HFFc6 (cell line): ENCODE results near the gene NFATC3. TPM values are rescaled to one million over a fixed set of nuclear protein-coding genes. Genes with fewer than 3 reads are reported as not detected.
A peak's percentile ranks its signal among the peaks of the same experiment; 100 is the strongest.

Experiments used
- DNase-seq: peaks from one replicate; pipeline ENCODE4 v3.0.0-alpha.2; 2018
- H3K27ac Mint-ChIP-seq: 2 replicates; pipeline ENCODE4 v1.8.0; 2020; ENCODE audit warnings: mild to moderate bottlenecking, mixed read lengths
- H3K27me3 Mint-ChIP-seq: 2 replicates; pipeline ENCODE4 v1.8.0; 2021; ENCODE audit warnings: mild to moderate bottlenecking, moderate library complexity, mixed read lengths; ENCODE audit not compliant: insufficient read depth
- H3K36me3 Mint-ChIP-seq: 2 replicates; pipeline ENCODE4 v1.8.0; 2021; ENCODE audit warnings: low read depth, mixed read lengths
- H3K4me1 Mint-ChIP-seq: 2 replicates; pipeline ENCODE4 v1.8.0; 2020; ENCODE audit warnings: low read depth, mixed read lengths
- H3K4me3 Mint-ChIP-seq: 2 replicates; pipeline ENCODE4 v1.8.0; 2020; ENCODE audit warnings: mild to moderate bottlenecking, moderate library complexity, mixed read lengths
- H3K9me3 Mint-ChIP-seq: 2 replicates; pipeline ENCODE4 v1.8.0; 2020; ENCODE audit warnings: mild to moderate bottlenecking, mixed read lengths
- CTCF ChIP-seq: fragments of 200-600 bp; sonication (generic); IDR thresholded peaks from 2 replicates; pipeline ENCODE4 v1.5.0; 2021; ENCODE audit warnings: antibody characterized with exemption, mild to moderate bottlenecking
- total RNA-seq, 6 experiments: library from RNA; stranded (reverse); fragmentation: NEBNext Ultra II Directional; extraction: Animal tissue kit (Norgen Biotek cat#: 25700); gene quantifications; 2 replicates in 1 of 6; 3 replicates in 5 of 6; pipeline ENCODE4 v1.2.3, GENCODE V29; 2021

NFATC3 gene
- total RNA-seq, 6 experiments from 2014 or later: 17.2 to 20.7 (median 19.9) TPM

GRCh38 chr16:68219725-68220351 is 134.7 kb downstream of the NFATC3 start:
- H3K27ac Mint-ChIP-seq: no peak overlapping the region; the same call in 1 of the 2 replicates
- no peaks in the 10 kb centered on the region for H3K9me3 Mint-ChIP-seq
- TF ChIP-seq CTCF: no peak
- DNase-seq: no peak
- H3K4me1 Mint-ChIP-seq: 0 out of 2 replicates have a peak, but pooled peaks cover 4% of the 10 kb centered on the region
- H3K27me3 Mint-ChIP-seq: no peaks in the 10 kb centered on the region; the same call in 1 of the 2 replicates
- no peak overlapping the region for H3K4me3 Mint-ChIP-seq
- no peaks in the 10 kb centered on the region for H3K36me3 Mint-ChIP-seq

- no peak for DNase-seq
- H3K4me3 Mint-ChIP-seq: no peak overlapping the region
These were observed 137.9 kb downstream of the NFATC3 start for GRCh38 chr16:68223072-68223471.

GRCh38 chr16:68226116-68226515 is 140.9 kb downstream of the NFATC3 start:
- no peaks in the 10 kb centered on the region; the same call in 1 of the 2 replicates for H3K27me3 Mint-ChIP-seq
- no peak overlapping the region for H3K27ac Mint-ChIP-seq
- no peak for DNase-seq
- TF ChIP-seq CTCF: no peak
- H3K9me3 Mint-ChIP-seq: no peaks in the 10 kb centered on the region
- no peak overlapping the region for H3K4me3 Mint-ChIP-seq
- H3K4me1 Mint-ChIP-seq: peaks cover 19% of the 10 kb centered on the region
- H3K36me3 Mint-ChIP-seq: no peaks in the 10 kb centered on the region

More at GRCh38 chr16:68223072-68223471, 137.9 kb downstream of the NFATC3 start:
- H3K9me3 Mint-ChIP-seq: no peaks in the 10 kb centered on the region
- no peaks in the 10 kb centered on the region for H3K36me3 Mint-ChIP-seq
- no peak for TF ChIP-seq CTCF
- peaks cover 16% of the 10 kb centered on the region for H3K4me1 Mint-ChIP-seq
- no peak overlapping the region for H3K27ac Mint-ChIP-seq
- no peaks in the 10 kb centered on the region; the same call in 1 of the 2 replicates for H3K27me3 Mint-ChIP-seq

DNA sequence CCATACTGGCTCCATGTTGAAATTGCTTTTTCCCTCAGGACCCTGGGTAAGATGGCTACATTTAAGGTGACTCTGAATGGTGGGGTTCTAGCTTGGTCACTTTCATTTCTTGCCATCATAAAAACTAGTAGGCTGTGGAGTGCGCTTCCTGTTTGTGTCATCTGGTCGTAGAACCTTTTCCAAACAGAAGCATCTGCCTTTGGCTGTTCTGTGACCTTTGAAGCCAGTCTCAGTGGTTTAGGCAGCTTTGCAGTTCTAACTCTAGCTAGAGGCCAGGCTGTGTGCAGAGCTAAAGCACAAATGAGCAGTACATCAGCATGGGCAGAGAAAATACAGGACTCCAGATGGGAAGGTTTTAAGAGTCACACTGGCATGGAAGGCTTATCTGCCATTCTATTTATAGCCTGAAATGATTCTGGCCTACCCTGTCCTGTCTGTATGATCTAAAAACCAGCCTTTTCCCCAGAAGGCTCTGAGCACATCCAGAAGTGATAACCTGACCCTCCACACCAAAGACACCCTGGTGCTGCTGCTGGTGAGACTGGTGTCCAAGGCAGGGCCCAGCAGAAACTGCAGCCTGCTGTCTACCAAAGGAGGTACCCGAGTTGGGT is 142.1 kb downstream of the NFATC3 start:
- Mint-ChIP-seq H3K27me3 (peaks cover 1% of the 10 kb centered on the region; the same call in 1 of the 2 replicates), H3K4me1 (peaks cover 19% of the 10 kb centered on the region), H3K4me3 (no peak overlapping the region), H3K36me3 (no peaks in the 10 kb centered on the region), H3K27ac (peak overlapping the region; percentile 45; the same call in 1 of the 2 replicates), H3K9me3 (no peaks in the 10 kb centered on the region)
- no peak for DNase-seq
- TF ChIP-seq CTCF: no peak

DNA sequence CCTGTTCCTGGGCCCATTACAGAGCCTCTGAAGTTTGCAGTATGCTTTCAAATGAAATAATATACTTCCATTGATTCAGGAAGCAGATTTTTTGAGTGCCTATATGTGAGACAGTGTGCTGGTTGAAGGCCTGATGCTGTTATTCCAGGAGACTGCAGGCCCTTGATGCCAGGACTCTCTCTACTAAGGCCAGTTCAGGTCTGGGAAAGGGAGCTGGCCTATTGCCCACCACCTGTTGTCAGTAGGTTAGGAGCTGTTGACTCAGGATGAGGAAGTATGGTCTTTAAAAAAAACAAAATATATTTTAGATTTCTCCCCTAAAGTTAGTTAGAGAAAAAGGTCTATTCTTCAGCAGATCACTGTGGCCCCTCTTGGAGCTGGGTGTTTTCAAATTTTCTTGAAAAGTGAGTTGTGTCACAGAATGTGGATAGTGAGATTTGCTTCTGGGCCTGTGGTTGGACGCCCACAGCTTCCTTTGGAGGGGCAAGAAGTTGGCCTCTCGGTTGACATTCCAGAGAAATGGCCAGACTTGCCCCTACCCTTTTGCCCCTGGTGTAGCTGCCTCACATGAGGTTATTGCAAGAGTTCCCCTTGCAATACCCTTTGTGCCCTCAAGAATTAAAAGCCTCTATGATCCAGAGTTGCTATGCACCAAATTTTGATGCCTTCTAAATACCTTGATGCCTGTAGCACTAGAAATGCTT is 142.8 kb downstream of the NFATC3 start:
- H3K27ac Mint-ChIP-seq: no peak overlapping the region
- H3K4me3 Mint-ChIP-seq: no peak overlapping the region
- TF ChIP-seq CTCF: peak; percentile 23; the same call in 1 of the 2 replicates
- H3K36me3 Mint-ChIP-seq: no peaks in the 10 kb centered on the region
- peaks cover 1% of the 10 kb centered on the region; the same call in 1 of the 2 replicates for H3K27me3 Mint-ChIP-seq
- H3K4me1 Mint-ChIP-seq: peaks cover 19% of the 10 kb centered on the region
- no peak for DNase-seq
- H3K9me3 Mint-ChIP-seq: no peaks in the 10 kb centered on the region
